Measurements from ENCODE around the gene PIM3.
"Not testable (repeated sequence)": the region's sequence is repeated elsewhere in the genome, so short reads cannot be mapped to it uniquely, and the experiment has no call there.

PIM3 gene

DNA sequence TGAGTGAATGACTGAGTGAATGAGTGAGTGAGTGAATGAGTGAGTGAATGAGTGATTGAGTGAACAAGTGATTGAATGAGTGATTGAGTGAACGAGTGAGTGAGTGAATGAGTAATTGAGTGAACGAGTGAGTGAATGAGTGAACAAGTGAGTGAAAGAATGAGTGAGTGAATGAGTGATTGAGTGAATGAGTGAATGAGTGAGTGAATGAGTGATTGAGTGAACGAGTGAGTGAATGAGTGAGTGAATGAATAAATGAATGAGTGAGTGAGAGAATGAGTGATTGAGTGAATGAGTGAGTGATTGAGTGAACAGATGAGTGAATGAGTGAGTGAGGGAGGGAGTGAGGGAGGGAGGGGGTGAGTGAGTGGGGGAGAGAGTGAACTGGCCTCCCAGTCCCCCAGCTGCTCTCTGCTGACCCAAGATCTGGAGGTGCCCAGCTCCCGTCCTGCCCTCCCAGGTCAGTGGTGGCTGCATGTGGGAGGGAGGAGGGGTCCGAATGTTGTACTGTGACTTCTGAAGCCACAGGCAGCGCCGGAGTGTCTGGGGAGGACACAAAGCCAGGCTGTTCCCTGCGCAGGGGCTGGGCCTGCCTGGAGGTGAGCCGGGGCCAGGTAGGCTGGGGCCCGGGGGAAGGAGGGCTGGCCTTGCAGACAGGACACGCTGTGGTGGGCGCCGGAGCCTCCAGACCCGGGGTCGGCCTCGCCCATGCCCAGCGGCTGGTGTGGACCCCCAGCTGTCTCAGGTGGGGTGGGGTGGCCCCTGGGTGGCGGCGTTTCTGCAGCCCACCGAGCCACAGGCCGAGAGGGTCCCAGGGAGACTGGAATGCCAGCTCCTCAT is 17.8 kb upstream of the PIM3 start:
- in situ Hi-C loops (cut with MboI; ENCODE audit: low sequenced_read_pairs): no loop called here

DNA sequence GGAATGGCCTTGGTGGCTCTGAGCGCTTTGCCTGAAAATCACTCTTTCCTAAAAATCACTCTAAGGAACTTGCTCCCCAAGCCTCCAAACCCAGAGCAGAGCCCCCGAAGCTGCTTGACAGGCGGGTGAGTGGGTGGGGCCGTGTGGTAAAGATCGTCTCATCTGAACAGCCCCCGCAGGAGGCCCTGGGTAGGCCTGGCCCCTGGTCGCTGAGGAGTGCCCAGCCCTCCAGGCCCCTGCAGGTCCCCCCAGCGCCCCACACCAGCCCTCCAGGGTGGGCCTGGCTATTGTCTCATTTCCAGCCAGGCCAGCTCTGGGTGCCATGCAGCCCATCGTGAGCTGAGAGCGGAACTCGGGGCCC is 17.2 kb upstream of the PIM3 start:
- in situ Hi-C loops (cut with MboI; ENCODE audit: low sequenced_read_pairs): no loop called here

DNA sequence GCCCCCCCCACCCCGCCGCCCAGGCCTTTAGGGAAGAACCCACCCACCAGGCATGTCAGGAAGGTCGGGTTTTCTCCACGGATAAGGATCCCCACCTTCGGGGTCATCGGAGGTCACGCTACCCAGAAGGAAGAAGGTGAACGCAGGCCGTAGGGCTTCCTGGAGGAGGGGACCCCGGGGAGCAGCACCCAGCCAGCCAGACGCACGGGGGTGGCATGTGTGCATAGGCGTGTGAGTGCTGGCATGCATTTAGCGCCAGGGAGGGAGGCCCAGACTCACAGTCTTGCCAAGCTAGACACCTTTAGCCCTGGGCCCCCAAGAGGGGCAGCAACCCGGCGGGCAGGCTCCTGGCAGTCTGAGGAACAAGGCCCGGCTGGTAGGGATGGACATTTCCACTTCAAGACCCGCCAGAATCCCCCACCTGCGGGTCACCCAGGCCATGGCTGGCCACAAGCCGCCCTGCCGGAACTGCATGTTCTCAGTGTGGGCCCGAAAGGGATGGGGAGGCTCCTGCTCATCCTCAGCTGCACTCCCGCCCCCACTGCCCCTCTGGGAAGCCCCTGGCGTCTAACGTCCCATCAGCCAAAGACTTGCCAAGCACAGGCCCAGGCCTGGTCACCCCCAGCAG is 16.7 kb upstream of the PIM3 start:
- in situ Hi-C loops (cut with MboI; ENCODE audit: low sequenced_read_pairs): no loop called here

DNA sequence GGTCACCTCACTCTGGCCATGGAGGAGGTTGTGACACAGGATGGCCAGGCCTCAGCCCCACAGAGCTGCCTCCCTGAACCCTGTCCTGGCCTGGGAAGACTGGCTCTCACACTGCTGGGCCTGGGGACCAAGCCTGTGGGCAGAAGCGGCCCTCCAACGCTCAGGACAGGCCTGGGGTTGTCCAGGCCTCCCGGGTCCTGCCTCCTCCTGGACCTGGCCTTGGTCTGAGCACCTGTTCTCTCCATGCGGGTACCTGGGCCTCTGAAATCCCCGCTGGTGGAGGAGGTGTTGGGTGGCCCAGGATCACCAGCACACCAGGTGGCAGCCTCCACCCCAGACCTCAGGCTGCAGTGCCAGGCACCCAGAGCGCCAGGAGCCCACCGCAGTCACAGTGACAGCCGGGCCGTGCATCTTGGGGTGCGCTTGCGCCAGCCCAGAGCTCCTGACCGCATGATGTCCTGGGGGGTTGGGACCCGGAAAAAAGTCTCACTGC is 16.1 kb upstream of the PIM3 start:
- in situ Hi-C loops (cut with MboI; ENCODE audit: low sequenced_read_pairs): no loop called here

DNA sequence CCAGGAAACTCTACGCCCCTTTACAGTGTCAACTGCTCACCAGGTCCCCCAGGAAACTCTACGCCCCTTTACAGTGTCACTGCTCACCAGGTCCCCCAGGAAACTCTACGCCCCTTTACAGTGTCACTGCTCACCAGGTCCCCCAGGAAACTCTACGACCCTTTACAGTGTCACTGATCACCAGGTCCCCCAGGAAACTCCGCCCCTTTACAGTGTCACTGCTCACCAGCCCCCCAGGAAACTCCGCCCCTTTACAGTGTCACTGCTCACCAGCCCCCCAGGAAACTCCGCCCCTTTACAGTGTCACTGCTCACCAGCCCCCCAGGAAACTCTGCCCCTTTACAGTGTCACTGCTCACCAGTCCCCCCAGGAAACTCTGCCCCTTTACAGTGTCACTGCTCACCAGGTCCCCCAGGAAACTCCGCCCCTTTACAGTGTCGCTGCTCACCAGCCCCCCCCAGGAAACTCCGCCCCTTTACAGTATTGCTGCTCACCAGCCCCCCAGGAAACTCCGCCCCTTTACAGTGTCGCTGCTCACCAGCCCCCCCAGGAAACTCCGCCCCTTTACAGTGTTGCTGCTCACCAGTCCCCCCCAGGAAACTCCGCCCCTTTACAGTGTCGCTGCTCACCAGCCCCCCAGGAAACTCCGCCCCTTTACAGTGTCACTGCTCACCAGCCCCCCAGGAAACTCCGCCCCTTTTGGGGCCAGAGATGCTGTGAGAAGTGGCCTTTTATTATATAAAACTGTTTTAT is 15.4 kb upstream of the PIM3 start:
- in situ Hi-C loops (cut with MboI; ENCODE audit: low sequenced_read_pairs): not testable (repeated sequence)

DNA sequence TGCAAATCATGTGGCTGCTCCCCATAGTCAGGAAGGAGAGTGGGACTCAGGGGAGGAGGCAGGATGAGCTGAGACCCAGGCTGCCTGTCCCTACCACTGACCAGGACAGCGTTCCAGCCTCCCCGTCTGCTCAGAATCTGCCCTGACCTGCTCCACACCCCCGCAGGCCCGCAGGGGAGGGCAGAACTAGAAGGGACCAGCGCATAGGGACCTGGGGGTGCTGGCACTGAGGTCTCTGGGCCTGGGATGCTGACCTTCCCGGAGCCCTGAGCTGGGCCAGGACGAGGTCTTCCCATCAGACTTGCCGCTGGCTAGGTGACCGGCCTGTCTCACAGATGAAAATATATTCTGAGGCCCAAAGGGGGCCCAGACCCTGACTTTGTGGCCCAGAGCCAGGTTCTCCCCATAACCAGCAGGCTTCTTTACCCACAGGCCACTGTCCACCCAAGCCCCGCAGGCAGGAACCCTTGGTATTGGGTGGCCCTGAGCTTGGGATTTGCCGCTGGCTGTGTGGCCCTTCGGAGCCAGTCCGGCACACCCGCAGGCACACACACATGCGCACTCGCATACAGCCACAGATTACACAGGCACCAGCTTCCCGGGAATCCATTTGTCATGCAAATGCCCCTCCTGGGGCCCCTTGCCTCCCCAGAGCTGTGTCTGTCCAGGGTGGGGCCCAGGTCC is 13.8 kb upstream of the PIM3 start:
- in situ Hi-C loops (cut with MboI; ENCODE audit: low sequenced_read_pairs): no loop called here

DNA sequence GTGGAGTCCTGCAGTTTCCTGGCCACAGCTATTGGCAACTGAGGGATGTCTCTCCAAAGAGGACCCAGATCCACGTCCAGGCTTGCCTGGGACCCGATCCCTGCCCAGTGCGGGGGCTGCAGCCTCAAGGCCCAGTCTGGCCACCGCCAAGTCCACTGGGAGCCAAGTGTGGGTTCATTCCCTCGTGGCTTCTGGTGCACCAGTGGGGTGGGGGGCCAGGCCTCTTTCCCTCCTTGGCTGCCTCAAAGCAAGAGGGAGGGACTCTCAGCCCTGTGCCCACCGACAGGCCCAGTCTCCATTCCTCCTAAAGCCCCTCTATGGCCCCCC is 13.3 kb upstream of the PIM3 start:
- in situ Hi-C loops (cut with MboI; ENCODE audit: low sequenced_read_pairs): no loop called here

DNA sequence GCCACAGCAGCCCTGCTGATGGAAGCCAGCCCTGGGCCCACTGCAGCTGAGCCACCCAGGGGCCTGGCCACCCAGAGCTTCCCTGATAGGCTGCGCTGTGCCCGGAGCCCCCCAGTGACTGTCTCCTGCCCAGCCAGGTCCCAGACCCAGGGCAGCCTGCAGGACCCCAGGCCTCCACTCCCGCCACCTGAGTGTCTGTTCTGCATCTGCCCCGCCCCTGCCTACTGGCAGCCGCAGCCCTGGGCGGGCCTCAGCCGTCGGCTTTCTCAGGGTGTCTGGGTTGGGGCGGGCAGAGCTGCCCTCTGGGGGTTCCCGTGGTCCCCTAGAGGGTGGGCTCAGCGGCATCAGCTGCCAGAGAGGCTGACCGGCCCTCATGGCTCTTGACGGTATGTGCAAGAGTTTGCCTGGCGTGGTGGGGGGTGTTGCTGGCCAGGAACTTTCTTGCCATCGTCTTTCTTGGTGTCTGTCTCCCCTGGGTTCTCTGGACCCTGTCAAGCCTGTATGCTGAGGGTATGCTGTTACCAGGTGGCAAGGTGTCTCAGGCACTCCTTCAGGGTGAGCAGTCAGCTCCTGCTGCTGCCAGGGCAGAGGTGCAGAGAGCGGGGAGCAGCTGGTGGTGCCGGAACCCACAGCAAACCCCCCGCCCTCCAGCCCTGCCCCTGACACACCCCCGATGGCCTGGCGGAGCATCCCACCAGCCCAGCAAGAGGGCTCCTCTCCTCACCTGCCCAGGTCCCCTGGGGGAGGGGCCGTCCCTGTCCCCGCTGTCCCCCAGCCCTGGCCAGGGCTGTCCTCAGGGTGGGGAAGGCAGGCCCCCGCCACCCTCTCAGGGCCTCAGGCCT is 12.2 kb upstream of the PIM3 start:
- in situ Hi-C loops (cut with MboI; ENCODE audit: low sequenced_read_pairs): no loop called here

DNA sequence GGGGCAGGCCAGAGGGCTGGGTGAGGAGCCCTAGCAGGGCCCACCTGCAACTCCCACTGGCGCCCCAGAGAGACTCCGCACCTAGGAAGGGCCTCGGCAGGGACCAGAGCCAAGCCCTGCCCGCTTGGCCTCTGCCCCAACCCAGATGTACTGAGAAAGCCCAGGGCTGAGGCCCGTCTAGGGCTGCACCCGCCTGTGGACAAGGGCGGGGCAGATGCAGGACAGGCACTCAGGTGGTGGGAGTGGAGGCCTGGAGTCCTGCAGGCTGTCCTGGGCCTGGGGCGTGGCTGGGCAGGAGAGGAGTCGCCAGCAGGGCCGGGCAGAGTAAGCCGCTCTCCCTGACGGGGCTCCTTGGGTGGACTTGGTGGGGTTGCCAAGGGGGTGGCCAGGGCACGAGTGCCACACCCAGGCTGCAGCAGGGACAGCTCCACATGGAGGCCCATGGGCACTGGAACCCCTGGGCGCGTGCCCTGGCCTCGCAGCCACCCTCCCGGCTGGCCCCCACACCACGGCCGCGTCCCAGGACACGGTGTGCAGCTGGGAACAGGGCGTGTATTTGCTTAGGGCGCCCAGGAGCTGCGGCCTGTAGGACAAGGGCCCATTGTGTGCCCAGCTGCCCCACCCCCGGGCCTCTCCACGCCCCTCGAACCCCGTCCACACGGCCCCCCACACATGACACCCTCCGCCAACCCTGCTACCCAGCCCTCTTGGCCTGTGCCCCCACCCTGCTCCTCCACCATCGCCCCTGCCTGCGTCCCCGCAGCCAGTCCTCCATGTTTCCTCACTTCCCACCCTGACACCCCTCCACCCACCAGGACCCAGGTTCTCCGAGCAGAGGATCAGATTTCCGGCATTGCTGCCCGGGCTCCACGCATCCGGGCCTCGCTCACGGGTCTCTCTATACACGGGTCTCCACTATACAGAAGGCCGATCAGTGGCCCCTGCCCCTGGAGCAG is 11.3 kb upstream of the PIM3 start:
- in situ Hi-C loops (cut with MboI; ENCODE audit: low sequenced_read_pairs): no loop called here

DNA sequence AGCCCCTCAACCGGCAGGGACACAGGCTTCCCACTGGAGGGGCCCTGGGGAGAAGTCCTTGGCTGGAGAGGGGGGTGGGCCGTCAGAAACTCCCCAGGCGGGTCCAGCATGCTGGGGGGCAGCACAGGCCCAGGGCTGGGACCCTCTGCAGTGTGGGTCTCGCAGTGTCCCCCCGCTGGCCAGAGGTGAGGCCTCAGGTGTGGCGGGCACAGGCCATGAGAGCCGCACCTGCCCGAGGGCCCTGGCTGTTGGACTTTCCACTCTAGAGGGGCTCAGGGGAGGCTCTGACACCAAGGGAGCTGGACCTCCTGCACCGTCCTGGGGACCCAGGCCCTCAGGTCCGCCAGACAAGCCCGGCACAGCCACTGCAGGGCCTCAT is 10.7 kb upstream of the PIM3 start:
- in situ Hi-C loops (cut with MboI; ENCODE audit: low sequenced_read_pairs): no loop called here

DNA sequence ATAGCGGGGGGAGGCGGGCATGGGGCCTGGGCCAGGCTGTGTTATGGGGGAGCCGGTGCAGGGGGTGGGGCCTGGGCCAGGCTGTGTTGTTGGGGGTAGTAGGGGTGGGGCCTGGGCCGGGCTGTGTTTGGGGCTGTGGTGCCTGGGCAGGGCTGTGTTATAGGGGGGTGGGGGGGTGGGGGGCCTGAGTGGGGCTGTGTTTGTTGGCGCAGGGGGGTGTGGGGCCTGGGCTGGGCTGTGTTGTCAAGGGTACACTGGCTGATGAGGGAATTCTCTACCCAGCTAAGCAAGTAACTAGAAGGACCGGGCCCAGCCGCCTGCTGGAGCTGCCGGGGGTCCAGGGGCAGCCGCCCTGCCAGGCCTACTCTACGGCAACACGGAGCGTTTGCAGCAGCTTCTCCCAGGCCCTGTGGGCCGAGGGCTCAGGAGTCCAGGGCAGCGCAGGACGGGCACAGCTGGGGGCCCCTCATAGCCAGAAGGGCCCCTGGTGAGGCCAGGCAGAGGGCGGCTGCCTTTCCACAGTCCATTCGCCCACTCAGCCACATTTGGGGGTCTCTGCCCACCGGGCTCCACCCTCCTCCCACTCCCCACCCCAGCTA is 10.1 kb upstream of the PIM3 start:
- in situ Hi-C loops (cut with MboI; ENCODE audit: low sequenced_read_pairs): no loop called here

DNA sequence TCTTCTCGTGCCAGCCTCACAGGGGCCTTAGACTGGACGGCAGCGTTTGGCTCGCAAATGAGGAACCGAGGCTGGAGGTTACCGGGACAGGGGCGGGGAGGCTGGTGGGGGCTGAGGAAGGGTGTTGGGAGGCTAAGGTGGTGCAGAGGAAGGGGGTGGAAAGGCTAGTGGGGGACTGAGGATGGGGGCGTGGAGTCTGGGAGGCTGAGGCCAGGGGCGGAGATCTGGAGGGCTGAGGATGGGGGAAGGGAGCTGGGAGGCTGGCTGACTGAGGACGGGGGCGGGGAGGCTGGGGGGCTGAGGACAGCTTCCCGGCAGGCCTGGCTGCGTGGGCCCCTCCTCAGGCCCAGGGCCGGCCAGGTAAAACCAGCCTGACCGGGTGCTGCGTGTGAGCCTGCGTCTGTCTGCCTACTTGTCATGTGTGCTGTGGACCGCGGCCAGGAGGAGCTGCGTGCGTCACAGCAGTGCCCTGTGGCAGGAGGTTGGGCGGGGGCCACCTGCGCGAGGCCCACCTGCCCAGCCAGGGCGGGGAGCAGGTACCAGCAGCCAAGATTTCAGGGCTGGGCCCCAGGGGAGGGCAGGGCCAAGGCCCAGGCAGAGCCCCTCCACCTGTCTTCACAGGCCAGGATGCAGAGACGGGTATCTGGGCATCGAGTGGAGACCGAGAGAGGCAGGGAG is 9.4 kb upstream of the PIM3 start:
- in situ Hi-C loops (cut with MboI; ENCODE audit: low sequenced_read_pairs): no loop called here

DNA sequence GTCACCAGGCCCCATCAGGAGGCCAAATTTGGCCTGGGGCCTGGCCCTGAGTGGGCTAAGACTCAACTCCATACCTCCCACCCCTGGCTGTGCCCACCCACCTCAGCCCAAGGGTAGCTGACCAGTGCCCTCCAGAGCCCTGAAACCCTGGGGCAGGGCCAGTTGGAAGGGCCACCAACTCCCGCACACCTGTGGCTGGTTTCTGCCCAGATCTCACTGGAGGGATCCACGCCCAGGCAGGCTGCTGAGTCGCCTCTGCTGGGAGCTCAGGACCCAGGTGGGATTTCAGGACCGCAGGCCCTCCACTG is 8.9 kb upstream of the PIM3 start:
- in situ Hi-C loops (cut with MboI; ENCODE audit: low sequenced_read_pairs): no loop called here

DNA sequence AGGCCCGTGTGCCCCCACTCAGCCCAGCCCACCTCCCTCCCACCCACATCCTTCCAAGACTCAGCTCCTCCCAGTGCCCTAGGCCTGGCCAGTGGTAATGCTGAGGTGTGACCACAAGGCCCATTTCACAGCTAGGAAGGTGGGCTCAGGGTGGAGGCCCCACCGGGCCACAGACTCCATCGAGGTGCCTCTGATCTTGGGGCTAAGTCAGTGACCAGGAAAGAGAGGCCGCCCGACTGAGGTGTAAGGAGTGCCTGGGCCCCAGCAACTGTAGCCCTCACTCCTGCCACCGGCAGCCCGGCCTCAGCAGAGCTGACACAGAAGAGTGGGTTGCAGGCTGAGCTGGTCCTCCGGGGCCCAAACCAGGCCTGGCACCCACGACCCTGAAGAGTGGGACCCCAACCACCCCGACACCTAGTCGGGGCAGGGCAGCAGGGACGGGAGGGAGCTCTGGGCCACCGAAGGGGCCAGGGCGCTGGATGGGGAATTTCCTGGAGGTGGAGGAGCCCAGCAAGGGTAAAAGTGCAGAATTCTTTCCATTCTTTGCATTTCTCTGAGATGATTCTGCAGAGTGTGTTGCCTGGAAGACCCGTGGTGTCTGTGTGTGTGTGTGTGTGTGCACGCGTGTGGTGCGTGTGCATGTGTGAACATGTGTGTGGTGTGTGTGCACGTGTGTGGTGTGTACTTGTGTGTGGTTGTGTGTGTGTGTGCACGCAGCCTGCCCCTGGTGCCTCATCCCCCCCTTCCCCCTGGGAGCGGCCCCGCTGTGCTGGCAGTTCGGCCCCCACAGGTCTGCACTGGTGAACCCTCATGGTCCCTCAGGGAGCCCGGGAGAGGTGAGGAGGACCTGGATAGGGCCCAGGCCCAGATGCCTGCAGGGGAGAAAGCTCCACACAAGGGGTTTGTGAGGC is 8.3 kb upstream of the PIM3 start:
- in situ Hi-C loops (cut with MboI; ENCODE audit: low sequenced_read_pairs): no loop called here

DNA sequence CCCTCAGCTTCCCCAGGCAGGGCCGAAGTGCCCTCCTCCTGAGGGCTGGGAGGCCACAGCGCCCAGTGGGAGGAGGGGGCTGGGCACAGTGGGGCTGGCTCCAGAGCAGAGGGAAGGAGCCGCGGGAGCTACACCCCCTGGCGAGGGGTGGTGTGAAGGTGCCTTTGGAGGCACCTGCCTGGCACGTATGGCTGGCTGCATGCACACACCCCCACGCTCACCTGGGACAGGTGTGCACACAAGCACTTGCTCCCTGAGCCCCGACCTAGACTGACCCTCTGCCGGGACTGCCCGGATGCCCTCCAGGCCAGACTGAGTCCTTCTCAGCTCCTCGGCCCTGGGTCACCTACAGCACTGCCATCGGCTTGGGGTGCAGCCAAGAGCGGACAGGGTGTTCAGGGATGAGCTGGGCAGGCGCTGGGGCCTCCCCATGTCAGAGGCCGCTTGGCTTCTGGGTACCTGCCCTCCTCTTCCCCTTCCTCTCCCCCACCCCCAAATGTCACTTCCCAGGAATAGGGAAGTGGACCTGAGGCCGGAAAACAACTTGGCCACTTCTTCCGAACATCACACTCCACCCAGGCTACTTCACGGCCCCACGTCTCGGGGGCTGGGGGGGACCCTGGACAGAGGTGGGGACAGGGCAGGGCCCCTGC is 7.4 kb upstream of the PIM3 start:
- in situ Hi-C loops (cut with MboI; ENCODE audit: low sequenced_read_pairs): no loop called here

DNA sequence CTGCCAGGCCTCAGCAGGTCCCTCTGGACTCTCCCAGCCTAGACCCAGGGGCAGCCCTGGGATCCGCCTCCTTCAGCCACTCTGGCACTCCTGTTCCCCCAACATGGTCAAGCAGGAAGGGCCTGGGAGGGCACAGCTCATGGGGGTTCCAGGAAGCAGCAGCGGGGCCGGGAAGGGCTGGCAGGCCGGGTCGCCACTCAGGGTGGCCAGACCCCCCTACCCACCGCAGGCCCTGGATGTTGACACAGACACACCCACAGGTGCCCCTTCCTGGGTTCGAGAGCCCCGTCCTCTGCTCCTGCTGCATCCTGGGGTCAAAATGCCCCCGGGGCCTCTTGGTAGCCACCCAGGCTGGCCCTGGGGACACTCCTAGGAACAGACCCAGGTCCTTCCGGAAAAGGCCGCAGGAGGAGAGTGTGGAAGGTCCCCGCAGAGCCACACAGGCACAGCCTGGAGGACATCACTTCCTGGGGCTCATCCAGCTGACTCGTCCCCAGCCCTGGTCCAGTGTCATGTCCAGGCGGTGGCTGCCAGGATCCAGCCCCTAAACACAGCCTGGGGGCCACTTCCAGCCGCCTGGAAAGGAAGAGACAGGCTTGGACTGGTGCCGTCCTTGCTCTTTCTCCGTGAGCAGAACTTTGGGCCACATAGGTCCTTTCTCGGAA is 6.8 kb upstream of the PIM3 start:
- in situ Hi-C loops (cut with MboI; ENCODE audit: low sequenced_read_pairs): no loop called here

DNA sequence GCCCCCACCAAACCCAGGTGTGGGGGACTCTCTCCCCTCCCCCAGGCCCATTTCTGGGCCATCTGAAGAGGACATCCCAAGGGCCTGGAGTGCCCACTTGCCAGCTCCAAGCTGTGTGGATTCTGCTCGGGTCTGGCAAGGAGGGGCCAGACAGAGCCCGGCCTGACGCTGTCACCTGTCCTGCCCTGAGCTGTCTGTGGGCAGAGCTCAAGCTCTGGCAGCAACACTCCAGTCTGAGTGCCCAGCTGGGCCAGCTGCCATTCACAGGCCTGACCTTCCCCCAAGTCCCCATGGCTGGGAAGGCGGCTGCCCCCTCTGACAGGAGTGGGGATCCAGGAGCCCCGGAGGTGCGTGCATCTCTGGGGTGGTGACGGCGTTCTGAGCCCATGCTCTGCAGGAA is 6.2 kb upstream of the PIM3 start:
- in situ Hi-C loops (cut with MboI; ENCODE audit: low sequenced_read_pairs): no loop called here

All from HL-60/S4 treated with retinoic acid at 250 ng/mL for 4 days and 3 days (cell line).